DMS 273 (cell line): Measurements from ENCODE around the gene EIF3L.
A peak's percentile ranks its signal among the peaks of the same experiment; 100 is the strongest.

Experiments
- DNase-seq: peaks from one replicate; lab custom pipeline; 2025; ENCODE audit not compliant: unreplicated experiment; lab: John Stamatoyannopoulos, UW

The EIF3L gene

DNA sequence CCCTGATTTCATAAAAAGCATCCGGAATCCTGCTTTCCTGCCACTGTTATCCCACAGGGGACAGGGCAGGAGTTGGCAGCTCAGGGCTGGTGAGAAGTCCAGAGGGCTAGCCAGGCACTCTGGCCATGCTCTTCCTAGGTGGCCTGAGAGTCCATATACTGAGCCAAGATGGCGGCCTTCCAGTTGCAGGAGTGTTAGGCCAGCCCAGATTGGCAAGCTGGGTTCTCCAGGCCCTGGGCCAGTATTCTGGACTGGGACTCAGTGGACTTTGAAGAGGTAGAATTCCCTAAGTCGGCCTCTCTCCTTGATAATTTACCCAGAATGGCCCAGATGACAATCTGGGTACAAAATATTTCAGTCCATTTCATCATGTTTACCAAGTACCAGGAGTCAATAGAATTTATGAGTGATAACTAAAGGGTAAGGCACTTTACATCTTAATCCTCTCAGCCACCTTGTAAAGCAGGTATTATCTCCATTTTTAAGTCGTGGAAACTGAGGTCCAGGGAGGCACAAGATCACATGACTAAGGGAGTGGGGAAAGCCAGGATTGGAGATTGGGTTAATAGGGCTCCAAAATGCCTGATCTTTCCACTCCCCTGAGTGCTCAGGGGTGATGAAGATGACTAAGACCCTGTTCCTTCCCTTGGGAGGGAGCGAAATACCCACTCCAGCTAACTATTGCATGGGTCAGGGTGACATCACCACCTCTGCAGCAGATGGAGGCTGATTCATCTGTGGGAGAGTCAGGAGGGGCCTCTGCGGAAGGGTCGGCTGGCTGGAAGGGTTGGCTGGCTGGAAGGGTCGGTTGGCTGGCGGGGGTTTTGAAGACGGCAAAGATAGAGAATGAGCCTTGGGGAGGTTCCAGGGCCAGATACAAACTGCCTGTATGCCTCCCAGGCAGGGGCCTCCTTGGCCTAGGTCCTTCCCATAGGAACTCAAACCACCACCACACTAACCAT lies 55.6 kb downstream of the EIF3L start:
- DNase-seq, result peak; percentile 81

DNA sequence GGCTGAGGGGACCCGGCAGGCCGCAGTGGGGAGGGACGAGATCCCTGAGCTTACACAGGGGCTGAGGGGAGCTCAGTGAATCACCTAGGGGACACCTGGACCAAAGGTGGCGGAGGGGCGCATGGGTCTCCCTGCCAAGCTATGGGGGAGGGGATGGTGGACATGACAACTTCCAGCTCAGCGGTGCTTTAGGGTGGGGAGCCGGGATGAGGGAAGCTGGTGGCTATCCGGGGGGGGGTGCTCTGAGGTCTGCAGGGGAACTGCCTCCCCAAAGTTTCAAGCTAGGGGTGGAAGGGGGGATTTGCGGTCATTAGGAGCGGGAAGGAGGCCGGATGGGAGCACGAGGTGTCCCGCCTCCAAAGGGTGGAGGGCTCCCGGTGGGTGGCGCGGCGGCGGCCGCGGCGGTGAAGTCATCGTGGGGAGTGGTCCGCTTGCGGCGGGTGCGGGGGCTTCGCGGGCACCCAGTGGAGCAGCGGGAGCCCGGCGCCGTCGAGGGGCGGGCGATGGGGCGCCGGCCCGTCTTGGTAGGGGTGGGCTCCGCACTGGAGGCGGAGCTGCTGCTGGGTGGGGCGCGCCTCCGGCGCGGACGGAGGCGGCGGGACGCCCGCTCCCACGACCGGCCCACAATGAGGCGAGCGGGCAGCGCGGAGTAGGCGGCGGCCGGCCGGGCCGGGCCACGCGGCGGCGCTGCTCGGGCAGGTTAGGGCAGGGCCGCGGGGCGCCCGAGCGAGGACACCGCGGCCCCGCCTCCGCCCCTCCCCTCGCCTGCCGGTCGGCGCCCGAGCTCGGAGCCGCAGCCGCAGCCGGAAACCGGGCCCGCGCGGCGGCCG lies 56.5 kb downstream of the EIF3L start, which contains the start of gene MICALL1:
Gene MICALL1, plus strand, starts transcription at position 764 of the 830 bp plus-strand sequence. CDS start 126 bp downstream, outside the sequence.
- peak; percentile 82 for DNase-seq

- peak; percentile 37 for DNase-seq
These were observed 57.3 kb downstream of the EIF3L start for GRCh38 chr22:37906364-37907008.

DNA sequence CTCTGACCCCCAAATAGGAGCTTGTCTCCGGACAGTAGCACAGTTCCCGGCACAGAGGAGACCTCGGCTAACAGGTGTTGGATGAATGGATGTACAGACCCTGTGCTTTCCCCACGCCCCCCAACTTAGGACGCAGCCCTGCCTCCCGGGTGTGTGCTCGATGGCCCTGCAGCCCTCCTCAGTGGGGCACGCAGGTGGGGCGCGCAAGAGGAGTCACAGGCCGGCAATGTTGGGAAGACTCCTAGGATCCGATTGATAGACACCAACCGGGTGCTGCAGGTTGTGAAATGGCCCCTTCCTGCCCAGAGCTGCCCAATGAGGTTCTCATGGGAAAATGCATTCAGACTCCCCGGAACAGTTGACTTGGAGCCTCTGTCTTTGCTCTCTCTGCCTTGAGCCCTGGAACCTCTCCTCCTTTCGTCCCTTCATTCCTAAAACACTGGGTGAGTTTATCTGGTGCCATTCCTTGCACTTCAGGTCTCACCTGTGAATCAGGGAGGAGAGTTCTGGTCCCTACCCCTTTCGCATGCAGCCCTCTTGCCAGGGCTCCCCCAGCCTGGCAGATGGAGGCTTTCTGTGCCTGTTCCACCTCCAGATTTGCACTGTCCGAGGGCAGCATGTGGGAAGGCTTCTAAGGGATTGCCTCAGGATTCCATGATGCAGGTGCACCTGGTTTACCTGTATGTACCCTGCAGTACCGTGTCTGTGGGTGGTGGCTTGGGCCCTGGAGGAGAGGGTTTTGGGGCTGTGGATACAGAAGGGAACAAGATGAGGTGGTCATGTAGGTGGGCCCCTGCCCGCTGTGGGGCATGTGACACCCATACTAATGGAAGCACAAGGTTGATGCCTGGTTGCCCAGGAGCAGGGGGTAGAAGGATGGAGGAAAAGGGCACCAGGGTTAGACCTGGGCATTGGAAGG lies 58.1 kb downstream of the EIF3L start:
- no peak for DNase-seq

DNA sequence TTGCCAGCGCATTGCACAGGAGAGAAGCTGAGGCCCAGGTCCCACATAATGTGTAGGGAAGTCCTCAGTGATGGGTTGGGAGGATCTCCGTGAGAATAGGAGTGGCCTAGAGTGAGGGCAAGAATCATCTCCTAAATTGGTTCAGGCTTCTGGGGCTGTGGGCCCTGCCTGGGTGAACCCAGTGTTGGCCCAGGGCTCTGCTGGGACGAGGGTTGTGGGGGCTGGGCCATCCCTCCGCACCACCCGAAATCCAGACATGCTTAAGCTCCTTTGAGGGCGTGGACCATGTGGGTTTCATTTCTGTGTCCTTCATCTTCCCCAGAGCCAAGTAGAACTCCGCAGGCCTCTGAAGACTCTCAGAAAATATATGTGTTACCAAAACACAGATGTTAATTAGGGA lies 60.5 kb downstream of the EIF3L start:
- DNase-seq, result no peak

DNA sequence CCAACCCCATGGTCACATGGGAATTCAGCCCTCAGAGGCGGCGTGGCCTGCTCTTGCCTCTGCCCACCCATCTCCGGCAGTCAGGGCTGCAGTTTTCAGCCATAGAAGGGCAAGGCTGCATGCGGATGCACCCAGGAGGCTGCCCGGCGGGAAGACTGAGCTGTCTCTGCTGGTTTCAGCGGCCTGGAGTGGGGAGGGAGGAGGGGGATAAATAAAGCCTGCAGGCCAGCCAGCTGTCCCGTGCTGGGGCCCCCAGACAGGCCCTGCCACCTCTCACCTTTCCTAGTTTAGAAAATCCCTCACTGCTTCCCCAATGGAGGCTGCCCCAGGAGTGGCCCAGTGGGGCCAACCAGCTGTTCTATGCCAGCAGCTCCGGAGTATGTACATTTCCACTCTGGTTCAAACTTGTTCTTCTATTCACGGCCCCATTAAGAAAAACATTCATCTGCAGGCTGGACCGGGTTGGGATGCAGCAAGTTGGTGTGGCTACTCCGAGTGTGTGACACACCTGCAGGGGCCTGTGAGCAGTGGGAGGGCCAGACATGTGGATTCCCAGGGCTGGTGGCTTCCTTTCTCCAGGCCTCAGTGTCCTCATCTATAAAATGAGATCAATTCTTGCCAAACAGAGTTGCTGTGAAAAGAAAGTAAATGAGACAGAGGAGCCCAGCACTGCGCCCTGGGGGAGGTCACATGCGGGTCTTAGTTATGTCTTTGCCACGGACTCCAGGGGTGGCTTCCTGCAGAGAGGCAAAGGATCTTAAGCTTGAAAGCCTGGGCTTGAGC lies 61.9 kb downstream of the EIF3L start:
- DNase-seq, result peak; percentile 51

GRCh38 chr22:37911697-37912096 lies 62.5 kb downstream of the EIF3L start:
- DNase-seq, result no peak

GRCh38 chr22:37912171-37912570 lies 63.0 kb downstream of the EIF3L start:
- no peak for DNase-seq

DNA sequence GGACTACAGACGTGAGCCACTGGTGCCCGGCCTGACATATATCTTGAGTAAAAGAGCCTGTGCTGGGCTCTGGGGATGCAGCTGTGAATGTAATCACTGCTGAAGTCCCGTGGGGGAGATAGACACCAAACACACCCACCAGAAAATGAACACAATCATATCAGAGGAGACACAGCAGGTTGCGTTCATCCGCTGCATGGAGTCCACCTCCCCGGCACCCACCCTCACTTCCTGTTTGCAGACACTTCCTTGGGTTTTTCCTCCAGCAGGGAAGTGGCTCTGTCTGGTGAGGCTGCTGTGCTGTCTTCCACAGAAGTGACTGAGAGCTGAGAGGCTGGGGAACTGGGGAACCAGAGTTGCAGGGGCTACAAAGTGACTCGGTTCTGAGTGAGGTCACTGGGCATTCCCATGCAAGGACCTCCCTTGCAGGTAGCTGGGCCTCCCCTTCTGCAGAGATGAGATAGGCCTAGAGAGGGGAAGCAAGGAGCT lies 64.1 kb downstream of the EIF3L start:
- no peak for DNase-seq

DNA sequence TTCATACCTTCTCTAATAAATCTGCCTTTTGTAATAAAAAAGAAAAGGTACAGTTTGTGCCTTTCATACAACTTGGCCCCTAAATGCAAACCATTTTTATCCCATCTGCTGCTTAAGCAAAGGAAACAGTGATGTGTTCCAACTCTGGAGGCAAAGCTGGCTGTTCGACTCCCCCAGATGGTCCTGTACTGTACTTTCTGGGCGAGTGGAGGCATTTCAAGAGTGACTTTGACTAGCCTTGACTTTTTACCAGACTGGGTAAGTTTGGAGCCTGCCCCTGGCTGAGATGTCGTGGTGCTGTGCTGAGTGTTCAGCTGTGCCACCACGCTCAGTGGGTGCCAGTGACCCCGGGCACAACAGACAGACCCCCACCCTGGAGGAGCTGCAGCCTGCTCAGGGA lies 67.1 kb downstream of the EIF3L start:
- DNase-seq, result no peak

DNA sequence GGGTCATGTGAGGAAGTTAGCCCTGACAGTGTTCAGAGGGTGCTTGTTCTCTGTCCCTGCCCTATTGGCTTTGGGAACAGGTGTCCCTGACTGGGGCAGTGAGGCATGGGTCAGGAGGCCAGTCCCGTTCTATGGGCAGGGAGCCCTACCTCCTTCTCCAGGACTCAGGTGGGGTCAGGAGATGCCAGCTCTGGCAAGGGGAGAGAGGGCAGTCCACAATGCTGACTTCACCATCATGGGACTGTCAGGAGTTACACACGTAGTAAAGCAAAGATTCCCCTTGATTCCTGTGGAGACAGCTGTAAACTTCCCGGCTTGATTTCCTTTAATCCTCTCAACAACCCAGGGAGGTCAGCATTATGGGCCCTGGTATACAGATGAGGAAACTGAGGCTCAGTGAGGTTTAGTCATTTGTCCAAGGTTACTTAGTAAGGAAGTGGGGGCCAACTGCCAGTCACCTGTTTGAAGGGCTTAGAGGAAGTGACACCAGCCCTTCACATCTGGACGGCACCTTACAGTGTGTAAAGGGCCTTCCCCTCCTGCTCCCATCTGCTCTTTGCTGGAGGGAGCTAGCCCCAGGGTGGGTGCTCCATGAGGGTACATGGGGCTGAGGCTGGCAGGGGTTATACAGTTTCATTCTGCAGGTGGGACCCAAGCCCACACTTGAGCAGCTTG lies 68.8 kb downstream of the EIF3L start:
- DNase-seq, result no peak

GRCh38 chr22:37918580-37919270 lies 69.5 kb downstream of the EIF3L start:
- DNase-seq, result no peak

DNA sequence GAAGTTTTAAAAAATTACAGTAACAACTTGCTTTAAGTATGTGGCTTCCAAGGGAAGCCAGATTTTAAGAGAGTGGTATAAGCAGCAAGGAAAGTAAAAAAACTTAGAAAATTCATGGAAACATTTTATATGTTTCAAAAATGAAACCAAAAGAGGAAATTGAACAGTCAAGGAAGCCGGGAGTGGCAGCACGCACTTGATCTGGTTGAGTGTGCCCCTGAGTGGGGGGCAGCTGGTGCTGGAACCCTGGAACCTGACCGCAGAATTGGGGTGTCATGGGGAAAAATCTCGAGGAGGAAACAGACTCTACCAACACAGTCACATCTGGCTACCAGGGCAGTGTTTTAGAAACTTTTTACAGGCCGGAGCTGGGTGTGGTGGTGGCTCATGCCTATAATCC lies 70.9 kb downstream of the EIF3L start:
- DNase-seq, result no peak

GRCh38 chr22:37922191-37922590 lies 73.0 kb downstream of the EIF3L start:
- peak; percentile 16 for DNase-seq

- no peak for DNase-seq
These were observed 74.7 kb downstream of the EIF3L start for GRCh38 chr22:37923927-37924326.

GRCh38 chr22:37924386-37925065 lies 75.3 kb downstream of the EIF3L start:
- DNase-seq, result no peak

DNA sequence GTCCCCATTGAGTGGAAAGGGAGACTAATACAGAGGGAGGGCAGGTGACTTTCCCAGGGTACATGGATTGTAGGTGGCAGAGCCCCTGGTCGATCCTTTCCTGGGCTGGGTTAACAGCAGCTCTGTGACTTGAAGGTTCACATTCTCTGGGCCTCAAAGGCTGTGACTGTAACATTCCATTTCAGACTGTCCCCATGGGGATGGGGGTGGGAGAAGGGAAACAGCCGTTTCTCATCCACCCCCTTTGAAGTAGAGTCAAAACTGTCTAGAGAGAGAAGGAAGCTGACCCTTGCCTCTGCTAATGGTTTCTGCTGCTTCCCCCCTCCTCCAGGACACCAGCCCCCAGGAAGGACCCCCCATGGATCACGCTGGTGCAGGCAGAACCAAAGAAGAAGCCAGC lies 76.1 kb downstream of the EIF3L start:
- no peak for DNase-seq

DNA sequence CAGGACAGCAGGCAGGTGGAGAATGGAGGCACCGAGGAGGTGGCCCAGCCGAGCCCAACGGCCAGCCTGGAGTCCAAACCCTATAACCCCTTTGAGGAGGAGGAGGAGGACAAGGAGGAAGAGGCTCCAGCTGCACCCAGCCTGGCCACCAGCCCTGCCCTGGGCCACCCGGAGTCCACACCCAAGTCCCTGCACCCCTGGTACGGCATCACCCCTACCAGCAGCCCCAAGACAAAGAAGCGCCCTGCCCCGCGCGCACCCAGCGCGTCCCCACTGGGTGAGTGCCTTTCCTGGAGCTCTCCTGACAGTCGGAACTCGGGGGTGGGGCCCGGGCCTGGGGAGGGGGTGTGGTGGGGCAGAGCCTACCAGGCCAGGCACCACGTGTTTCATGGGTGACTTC lies 76.5 kb downstream of the EIF3L start:
- DNase-seq, result no peak
